Fibroblast of mammary gland (primary cell): ENCODE data around the gene ZNF605.

ENCODE experiments used
- DNase-seq: peaks from one replicate; pipeline ENCODE4 v3.0.0-alpha.2; 2010; ENCODE audit warnings: low read depth
- H3K4me3 ChIP-seq: 2 replicates; pipeline ENCODE4 v1.5.1; 2011; ENCODE audit warnings: low read depth, mild to moderate bottlenecking, low read length, moderate library complexity; ENCODE audit not compliant: control insufficient read depth
- TF ChIP-seq, protein P1 (sequence below): conservative IDR thresholded peaks from 2 replicates; pipeline ENCODE4 v1.5.1; 2011; ENCODE audit warnings: low read depth, low read length, inconsistent platforms; ENCODE audit not compliant: control insufficient read depth, insufficient read depth

Gene ZNF605

DNA sequence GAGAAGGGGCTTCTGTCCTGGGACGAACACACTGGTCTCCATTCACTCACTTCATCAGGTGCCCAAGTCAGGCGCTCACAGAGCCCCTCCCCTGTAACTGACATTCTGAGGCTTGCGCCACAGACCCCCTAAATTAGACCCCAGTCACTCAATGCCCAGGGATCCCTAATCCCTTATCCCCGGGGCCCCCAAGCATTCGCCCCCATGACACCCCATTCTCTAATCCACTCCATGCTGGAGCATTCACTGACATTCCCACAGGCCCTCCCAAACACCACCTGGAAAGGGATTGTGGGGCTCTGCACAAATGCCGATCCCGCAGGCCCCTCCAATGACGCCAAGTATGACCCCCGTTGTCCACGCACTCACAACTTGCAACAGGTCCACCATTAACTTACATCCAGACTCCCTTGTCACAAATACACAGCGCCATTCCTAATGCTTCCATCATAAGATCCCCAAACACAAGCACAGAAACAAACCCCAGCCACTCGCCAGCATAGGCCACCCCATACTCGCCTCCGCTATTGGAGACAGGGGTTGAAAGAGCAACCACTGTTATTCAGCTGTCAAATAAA lies 1.5 kb downstream of the ZNF605 start:
- peak overlapping the region; percentile 89 for H3K4me3 ChIP-seq
- TF ChIP-seq, protein P1, sequence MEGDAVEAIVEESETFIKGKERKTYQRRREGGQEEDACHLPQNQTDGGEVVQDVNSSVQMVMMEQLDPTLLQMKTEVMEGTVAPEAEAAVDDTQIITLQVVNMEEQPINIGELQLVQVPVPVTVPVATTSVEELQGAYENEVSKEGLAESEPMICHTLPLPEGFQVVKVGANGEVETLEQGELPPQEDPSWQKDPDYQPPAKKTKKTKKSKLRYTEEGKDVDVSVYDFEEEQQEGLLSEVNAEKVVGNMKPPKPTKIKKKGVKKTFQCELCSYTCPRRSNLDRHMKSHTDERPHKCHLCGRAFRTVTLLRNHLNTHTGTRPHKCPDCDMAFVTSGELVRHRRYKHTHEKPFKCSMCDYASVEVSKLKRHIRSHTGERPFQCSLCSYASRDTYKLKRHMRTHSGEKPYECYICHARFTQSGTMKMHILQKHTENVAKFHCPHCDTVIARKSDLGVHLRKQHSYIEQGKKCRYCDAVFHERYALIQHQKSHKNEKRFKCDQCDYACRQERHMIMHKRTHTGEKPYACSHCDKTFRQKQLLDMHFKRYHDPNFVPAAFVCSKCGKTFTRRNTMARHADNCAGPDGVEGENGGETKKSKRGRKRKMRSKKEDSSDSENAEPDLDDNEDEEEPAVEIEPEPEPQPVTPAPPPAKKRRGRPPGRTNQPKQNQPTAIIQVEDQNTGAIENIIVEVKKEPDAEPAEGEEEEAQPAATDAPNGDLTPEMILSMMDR = no peak
- peak; percentile 20 for DNase-seq

DNA sequence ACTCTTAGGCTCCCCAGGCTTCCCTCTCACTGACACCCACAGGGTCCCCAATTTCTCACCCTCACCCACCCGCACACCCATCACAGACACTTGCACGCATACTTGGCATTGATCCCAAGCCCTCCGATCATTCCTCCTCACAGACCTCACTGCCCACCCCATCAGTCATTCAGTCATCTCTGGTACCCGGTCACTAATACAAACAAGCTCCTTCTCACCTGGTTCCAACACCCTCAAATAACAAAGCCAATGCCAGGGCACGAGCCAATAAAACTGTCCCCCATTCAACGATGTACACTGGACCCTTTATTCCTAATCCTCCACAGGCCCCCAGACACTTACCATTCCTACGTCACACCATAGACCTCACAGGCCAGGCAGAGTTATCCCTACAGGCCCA lies 2.3 kb downstream of the ZNF605 start:
- TF ChIP-seq, protein P1 = no peak
- no peak overlapping the region for H3K4me3 ChIP-seq
- DNase-seq = no peak

DNA sequence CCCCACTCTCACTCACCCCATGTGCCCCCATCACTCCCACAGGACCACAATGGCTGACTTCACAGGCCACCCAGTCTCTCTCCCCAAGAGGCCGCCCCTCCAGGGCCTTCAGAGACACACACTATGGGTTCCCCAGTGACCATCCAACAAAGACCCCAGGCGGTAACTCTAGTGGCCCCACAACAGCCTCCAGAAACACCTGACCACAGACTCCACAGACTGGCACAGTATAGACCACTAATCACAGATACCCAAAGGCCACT lies 3.0 kb downstream of the ZNF605 start:
- TF ChIP-seq, protein P1 = no peak
- no peak for DNase-seq
- H3K4me3 ChIP-seq = no peak overlapping the region

DNA sequence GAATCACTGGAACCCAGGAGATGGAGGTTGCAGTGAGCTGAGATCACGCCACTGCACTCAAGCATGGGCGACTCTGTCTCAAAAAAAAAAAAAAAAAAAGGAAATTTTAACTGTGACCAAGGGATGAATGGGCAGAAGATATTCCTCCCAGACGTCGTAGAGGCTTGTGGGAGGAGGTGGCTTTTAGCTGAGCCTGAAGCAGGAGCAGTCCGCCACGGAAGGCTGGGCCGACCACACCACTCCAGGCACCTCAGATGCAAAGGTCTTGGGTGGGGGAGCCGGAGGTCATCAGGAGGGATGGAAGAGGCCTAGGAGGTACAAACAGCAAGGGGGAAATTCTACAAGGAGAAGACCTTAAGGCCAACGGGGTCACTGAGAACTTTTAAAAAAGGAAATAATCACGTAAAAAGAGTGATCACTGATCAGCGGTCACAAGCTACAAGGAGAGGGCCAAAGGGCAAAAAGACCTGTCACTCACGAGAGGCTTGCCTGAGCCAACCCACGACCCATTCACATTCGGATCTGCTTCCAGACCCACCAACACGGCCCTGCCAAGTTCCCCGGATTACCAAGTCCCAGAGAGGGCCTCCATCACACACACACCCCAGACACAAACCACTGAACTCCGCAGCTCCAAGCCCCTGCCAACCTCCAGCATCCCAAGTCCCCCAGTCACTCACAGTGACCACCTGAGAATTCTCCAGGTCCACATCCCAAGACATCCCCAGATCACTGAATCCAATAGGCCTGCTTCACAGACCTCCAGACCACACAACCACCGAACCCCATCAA lies 3.5 kb downstream of the ZNF605 start:
- no peak overlapping the region for H3K4me3 ChIP-seq
- TF ChIP-seq, protein P1 = no peak
- DNase-seq = no peak

DNA sequence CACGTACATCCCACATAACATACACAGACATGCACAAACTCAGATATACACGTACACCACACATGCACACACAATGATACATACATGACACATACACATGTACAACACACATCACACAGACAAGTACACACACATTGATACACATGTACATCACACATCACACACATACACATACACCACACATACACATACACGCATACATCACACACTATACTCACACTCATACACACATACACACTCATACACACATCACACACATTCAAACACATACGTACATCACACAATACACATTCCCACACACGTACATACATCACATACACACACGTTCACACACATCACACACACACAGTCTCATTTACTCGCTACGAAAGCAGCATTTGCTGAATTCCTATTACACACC lies 4.5 kb downstream of the ZNF605 start:
- H3K4me3 ChIP-seq = no peak overlapping the region
- TF ChIP-seq, protein P1 = no peak
- DNase-seq = no peak

DNA sequence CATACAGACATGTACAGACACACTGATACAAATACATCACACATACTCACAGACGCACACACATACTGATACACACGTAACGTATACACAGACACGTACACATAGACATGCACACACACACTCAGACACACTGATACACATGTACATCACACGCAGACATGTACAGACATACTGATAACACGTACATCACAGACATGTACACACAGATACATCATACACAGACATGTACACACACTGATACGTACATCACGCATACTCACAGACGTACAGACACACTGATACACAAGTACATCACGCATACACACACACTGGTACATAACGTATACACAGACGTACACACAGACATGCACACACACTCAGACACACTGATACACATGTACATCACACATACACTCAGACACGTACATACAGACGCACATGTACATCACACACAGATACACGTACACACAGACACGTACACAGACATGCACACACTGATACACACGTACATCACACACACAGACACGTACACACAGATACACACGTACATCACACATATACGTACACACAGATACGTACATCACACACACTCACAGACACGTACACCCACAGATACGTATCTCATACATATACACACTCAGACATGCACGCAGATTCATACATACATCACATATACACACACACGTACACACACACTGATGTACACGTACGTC lies 5.1 kb downstream of the ZNF605 start:
- TF ChIP-seq, protein P1 = no peak
- DNase-seq = no peak
- H3K4me3 ChIP-seq = no peak overlapping the region
